GM19328 (cell line): ENCODE measurements around the gene PECR.
"Not testable (repeated sequence)": the region's sequence is repeated elsewhere in the genome, so short reads cannot be mapped to it uniquely, and the experiment has no call there.

Experiments used
- ATAC-seq: cut with Tn5 transposase; IDR thresholded peaks from one replicate; pipeline ENCODE4 v1.9.1; 2021; ENCODE audit warnings: mild to moderate bottlenecking, moderate library complexity; ENCODE audit not compliant: unreplicated experiment

PECR gene

DNA sequence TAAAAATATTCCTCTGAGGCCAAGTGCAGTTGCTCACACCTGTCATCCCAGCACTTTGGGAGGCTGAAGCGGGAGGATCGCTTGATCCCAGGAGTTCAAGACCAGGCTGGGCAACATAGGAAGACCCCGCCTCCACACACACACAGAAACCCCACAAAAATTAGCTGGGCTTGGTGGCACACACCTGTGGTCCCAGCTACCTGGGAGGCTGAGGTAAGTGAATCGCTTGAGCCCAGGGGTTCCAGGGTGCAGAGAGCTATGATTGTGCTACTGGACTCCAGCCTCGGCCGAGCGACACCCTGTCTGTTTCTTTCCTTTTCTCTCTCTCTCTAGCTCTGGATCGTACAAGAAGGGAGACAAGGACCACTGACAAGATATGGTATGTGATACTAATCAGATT lies 25.7 kb upstream of the PECR start:
- ATAC-seq: no peak

DNA sequence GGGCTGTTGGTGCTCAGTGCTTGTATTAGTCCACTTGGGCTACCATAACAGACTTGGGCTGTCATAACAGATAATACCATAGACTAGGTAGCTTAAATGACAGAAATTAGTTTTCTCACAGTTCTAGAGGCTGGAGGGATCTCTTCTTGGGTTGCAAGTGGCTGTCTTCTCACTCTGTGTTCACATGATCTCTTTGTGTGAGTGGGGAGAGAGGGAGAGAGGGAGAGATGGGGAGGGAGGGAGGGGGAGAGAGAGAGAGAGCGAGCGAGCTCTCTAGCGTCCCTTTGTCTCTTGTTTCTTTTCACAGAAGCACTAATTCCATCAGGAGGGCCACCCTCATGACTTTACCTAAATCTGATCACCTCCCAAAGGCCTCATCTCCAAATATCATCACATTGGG lies 23.1 kb upstream of the PECR start:
- ATAC-seq: no peak

DNA sequence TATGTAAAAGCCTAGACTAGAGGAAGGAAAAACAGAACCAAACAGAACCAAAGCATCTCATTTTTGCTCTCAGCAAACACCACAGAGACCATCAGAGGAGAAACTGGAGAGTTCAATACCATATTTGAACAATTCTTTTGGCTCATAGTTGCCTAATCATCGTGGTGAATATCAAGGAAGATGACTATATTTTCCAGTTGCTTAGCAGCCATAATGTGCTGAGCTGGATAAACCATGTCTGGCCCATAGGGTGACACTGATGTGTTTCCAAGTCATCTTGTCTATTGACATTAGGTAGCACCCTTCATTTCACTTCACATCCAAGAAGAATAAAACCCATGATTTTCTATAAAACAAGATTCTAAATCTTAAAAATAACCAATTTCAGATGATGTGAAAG lies 21.6 kb upstream of the PECR start:
- ATAC-seq: no peak

DNA sequence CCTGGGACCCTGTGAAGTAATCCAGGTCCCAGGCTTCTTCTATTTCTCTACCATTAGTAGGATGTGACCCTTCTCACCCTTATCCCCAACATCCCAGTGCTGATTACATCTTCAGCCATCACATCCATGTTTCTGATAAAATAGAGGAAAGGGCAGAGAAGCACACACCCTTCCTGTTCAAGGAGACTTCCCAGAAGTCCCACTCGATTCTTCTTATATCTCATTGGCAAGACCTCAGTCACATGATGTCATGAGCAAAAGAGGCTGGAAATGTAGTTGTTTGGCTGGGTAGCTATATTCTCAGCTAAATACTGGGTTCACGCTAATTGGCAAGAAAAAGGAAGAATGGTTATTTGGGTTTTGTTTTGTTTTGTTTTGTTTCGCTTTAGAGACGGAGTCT lies 19.5 kb upstream of the PECR start:
- ATAC-seq: no peak

DNA sequence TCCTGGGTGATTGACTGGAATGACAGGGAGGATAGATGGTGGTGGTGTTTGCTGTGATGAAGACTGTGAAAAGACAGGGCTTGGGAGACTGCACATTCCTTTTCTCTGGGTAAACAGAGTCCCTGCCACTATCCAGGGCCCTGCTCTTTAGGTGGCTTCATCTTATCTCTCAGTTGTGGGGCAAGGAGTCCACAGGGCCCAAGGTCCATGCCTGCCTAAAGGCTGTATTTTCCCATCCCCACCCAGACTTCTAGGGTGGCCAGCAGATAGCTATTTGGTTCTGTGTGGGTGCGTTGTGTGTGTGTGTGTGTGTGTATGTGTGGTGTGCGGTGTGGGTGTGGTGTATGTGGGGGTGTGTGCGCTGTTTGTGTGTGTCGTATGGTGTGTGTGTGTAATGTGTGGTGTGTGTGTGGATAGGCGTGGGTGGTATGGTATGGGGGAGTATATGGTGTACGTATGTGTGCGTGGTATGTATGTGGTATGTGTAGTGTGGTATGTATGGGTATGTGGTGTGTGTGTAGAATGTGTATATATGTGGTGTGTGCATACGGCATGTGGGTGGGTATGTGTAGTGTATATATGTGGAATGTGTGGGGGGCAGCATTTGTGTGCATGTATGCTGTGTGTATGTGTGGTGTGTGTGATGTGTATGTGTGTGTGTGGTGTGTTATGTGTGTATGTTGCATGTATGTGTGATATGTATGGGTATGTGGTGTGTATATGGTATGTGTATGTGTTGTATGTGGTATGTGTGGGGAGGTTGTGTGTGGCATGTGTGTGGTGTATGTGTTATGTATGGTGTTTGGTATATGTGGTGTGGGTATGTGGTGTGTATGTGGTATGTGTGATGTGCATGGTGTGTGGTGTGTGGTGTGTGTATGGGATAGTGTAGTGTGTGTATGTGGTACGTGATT lies 17.1 kb upstream of the PECR start:
- ATAC-seq: no peak

DNA sequence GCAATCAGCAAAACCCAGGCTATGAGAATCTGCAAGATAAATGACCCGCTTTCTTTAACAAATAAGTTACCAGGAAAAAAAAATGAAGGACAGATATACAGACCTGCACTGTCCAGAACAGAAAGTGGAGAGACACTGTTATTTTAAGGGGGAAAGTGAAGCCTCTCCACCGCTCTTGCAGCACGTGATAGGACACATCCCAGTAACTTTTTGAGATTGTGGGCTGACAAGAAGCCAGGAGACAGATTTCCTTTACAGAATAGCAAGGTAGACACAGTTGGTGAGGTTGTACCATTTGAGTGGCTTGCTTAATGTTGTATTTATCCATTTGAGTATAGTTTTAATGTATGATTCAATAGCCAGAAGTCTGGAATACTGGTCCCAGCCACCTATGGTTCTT lies 13.1 kb upstream of the PECR start:
- no peak for ATAC-seq

DNA sequence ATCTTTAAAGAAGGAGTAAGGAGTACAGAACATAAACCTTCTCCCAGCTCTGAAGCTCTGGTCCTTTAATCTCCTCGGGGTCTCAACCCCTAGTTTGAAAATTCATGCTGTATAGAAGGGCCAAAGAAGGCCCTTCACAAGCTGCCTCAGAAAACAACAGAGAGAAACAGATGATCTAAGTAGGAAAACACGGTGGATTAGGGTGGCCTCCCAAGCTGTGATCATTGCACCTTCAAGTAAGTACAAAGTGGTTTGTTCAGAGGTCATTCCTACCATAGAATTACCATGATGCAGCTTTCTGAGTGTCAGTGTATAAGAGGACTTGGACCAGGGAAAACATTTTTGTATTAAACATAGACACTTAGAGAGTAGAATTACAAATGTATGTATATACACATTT lies 11.0 kb upstream of the PECR start:
- no peak for ATAC-seq

DNA sequence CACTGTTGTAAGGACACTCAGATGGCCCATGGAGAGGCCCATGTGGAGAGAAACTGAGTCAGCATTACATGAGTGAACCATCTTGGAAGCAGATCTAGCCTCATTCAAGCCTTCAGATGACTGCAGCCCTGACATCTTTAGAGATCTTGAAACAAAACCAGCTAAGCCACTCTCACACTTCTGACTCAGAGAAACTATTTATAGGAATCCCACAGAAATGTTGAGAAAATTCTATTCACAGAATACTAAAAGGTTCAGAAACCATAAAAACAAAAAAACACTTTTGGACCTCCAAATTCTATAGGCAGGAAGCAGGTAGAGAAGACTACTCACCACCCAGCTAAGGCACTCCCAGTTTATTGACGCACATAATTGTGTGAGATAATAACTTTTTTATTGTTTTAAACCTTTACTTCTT lies 8.8 kb upstream of the PECR start:
- no peak for ATAC-seq

DNA sequence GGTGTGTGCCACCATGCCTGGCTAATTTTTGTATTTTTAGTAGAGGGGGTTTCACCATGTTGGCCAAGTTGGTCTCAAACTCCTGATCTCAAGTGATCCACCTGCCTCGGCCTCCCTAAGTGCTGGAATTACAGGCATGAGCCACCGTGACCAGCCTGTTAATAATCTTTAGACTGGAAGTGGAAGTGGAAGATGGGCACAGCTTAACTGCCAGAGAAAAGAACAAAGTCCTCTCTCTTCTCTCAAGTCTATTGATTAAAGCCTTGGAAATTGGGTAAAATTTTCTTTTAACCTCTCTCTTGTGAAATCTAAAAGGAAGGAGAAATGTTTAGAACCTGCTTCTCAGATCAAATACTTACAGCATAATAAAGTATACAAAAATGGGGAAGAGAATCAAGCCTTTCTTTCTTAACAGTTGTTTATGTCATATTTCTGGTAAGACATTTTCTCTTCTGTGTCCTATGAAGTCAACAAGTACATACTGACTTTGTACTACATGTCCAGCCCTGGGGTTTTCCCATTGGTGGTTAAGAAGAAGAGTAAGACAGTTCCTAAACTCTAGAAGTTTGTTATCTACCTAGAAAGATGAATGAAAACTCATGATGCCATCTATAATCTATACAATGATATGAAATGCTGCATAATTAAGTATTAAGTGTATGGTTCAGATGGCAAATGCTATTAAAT lies 4.7 kb upstream of the PECR start:
- no peak for ATAC-seq

DNA sequence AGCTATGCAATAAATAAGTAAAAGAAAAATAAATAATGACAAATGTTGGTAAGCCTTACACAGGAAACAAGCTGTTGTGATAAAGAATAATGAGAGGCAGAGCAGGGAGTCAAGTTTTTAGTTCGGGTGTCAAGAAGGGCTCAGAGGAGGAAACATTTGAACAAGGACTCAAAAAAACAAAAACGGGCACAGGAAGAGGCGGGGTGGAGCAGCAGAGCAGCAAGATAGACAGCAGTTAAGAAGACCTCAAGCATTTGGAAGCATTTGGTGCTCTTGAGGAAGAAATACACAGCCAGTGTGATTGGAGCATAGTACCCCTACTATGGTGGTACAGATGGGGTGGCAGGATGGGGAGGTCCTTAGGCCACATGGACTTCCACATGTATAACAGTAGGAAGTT lies 2.9 kb upstream of the PECR start:
- no peak for ATAC-seq

DNA sequence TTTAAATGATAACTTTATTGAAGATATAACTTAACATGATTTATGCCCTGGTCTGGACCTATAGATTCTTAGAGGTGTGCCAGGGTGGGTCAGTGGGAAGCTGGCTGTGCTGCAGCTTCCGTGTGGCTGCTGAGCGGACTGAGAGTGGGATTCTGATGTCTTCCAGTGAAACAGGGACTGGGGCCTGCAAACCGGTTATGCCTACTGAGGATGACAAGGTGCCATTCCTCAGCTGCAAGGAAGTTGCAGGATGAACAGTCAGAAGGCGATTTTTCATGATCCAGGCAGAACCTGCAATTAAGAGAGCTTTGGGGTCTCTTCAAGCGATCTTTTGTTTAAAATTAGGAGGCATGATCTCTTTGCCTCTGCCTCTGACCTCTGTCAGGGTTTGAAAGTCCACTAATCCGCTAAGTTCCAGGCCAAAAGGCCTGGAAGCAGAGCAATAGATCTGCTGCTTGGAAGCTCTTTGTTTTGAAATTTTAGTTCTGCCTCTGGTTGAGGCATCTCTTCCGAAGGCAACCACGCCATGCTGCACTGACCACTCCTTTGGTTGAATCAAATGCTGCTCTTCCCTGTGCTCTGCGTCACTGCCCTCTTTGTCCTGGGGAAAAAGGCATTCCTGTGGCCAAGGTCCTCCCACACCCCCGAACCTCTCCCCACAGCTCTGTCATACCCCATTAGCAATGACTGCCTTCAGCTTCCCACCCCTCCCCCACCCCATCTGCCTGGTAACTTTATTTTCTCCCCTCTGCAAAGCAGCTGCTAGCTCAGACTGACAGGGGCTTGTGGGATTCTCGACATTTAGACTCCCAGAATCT lies 2.1 kb upstream of the PECR start:
- no peak for ATAC-seq

DNA sequence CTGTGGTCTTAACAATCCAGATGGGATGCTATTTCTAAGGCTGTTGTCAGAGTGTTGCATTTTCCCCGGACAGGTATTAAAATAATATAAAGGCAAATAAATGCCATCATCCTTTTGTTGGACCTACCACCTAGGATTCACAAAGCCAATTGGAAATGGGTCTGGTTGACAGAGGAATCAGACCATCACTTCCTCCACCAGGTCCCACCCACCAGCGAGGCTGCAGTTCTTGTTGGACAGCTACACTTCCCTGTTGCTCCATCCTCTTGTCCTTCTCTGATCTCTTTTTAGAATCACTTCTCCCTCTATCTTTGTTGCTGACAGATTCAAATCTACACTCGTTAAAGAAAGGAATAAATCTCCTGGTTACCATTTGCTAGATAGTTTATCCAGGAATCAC lies 1.2 kb upstream of the PECR start:
- no peak for ATAC-seq

DNA sequence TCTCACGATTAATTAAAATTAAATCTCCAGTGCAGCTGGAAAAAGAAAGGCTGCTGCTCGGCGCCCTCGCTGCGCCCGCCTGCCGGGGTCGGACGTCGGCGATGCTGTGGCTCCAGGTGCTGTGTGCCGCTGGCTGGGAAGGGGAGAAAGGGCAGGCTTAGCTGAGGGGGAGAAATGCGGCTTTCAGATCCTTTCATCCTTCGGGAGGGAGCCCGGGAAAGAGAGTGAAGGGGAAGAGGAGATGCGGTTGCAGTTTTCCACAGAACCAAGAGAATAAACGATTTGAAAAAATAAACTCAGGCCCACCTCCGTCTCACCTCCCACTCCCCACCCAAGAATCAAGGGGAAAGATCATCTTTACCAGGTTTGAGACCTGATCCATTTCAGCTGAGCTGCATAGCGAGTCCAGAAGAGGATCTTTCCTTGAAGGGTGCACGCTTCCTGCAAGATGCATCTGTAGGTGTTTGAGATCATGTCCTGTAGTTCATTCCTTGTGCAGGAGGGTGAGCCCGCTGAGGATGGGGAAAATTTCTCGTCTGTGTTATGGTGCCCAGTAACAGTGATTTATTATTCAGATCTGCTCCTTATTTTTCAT lies 605 bp upstream of the PECR start:
- ATAC-seq: peak; percentile 23

DNA sequence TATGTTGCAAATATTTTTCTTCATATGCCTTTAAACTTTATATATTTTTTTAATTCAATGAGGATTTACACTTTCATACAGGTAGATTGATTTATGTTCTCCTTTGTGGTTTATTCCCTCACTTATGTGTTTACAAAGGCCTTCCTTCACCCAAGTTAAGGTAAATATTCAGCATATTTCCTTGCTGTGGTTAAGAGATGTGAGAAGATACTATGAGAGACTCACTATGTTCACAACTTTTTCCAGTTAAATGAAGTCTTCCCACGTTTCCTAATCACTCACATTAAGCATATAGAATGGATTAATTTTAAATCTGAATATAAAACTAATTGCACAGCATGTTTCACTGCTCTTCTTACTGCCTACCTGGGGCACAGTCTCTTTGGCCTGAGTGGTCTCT lies 597 bp downstream of the PECR start:
- no peak for ATAC-seq

DNA sequence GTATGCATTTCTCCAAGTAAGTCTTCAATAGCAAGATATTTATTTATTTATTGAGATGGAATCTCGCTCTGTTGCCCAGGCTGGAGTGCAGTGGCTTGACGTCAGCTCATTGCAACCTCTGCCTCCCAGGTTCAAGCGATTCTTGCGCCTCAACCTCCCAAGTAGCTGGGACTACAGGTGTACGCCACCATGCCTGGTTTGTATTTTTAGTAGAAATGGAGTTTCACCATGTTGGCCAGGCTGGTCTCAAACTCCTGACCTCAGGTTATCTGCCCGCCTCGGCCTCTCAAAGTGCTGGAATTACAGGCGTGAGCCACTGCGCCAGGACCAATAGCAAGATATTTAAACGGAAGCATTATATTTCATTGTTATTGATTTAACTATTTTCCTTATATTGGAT lies 1.6 kb downstream of the PECR start:
- not testable (repeated sequence) for ATAC-seq

DNA sequence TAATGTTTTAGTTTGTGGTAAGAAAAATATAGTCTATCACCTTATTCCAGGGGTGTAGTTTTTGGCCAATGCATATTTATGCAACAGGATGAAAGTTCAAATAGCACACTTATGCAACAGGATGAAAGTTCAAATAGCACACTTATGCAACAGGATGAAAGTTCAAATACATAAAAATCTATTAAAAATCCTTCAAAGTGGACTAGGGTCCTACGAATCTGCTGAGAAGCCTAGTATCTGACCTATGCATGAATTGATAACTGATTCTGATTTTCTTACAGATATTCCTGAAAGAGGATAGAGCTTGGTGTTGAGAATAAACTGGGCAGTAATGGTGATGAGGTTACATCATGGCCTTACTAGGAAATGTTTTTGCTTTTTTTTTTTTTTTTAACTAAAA lies 2.8 kb downstream of the PECR start:
- ATAC-seq: no peak

DNA sequence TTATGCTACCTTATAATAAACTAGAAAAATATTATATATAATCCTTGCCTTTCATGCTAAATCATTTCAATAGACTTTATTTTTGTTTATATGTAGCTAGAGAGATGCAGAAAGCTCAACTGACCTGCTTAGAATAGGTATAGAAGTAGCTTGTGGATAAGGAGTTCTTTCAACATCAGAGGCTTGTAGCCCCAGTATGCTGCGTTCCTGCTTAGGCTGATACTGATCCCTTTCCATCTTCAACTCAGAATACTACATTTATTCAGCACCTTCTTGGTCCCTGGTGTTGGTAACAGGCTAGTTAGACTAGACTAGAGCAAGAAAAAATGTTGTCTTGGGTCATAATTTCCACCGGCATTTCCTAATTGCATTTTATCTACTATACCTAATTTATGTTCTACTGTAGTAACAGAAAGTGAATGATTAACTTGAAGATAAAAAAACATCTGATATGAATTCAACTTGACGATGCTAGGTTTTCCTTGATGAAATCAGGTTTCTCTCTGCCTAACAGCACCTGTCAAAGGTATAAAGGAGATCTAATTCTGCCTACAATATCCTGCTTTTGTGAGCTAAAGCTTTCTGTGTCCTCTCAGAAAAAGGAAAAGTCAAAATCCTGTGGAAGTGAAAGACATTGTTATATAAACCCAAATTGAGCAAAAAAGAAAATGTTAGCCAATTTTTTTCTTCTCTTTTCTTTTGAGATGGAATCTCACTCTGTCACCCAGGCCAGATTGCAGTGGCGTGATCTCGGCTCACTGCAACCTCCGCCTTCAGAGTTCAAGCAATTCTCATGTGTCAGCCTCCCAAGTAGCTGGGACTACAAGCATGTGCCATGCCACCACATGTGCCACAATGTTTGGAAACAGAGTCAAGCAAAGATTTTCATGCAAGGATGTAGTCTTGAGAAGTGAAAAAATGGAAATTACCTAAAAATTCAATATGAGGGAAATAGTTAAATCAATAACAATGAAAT lies 5.8 kb downstream of the PECR start:
- no peak for ATAC-seq

DNA sequence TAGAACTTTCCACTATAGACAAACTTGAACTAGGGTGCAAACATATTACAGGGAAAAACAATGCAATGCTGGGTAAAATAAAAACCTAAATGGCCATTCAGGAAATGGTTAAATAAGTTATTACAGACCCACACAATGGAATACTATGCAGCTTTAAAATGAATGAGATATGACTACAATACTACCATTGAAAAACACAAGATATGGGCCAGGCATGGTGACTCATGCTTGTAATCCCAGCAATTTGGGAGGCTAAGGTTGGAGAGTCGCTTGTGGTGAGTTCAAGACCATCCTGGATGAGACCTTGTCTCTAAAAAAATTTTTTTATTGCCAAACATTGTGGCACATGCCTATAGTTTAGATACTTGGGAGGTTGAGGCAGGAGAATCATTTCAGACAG lies 6.8 kb downstream of the PECR start:
- no peak for ATAC-seq

DNA sequence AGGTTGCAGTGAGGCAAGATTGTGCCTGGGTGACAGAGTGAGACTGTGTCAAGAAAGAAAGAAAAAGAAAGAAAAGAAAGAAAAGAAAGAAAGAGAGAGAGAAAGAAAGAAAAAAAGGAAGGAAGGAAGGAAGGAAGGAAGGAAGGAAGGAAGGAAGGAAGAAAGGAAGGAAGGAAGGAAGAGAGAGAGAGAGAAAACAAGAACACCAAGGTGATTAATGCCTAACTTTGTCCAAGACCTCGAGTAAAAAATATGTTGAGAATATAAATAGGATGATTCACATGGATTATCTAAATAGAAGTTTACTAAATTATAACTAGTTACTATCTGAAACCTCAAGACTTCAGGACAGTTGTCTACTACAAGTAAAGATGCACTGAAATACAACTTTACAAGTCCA lies 7.2 kb downstream of the PECR start:
- no peak for ATAC-seq

DNA sequence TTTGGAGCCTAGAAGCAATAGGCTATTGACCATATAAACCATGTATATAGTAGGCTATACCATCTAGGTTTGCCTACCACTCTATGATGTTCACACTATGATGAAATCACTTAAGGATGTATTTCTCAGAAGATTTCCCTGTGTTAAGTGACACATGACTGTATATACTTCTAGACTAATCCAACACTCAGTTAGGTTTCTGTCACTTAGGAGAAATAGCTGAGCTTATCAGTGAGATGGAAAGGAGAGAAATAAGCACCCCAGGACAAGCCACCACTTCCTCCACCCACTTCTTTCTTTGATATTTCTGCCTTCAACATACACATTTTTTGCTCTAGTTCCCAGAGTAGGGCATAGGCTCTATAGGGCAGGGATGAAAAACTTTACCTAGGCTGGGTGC lies 7.8 kb downstream of the PECR start:
- ATAC-seq: no peak
